RWPE1 (cell line): ENCODE results near the gene PIANP.

Experiments used
- CTCF ChIA-PET: fragments of 350-600 bp; sonication (Branson Sonifier 250); formaldehyde crosslinking; extraction: SDS; loops from one replicate; lab custom pipeline; 2021; lab: Yijun Ruan, JAX
- POLR2A ChIA-PET: fragments of 400-600 bp; formaldehyde crosslinking; extraction: SDS; loops from one replicate; lab custom pipeline; 2020; ENCODE audit warnings: antibody characterized with exemption; ENCODE audit not compliant: low non-redundant PET; lab: Yijun Ruan, JAX
- DNase-seq: peaks from one replicate; pipeline ENCODE4 v3.0.0; 2012; ENCODE audit warnings: low spot score
- H3K27ac ChIP-seq: fragments of 450-650 bp; 2 replicates; pipeline ENCODE4 v1.5.1; 2017
- CTCF ChIP-seq: fragments of 450-650 bp; conservative IDR thresholded peaks from 2 replicates; pipeline ENCODE4 v1.5.1; 2017; ENCODE audit warnings: low read depth, mild to moderate bottlenecking

Gene PIANP

DNA sequence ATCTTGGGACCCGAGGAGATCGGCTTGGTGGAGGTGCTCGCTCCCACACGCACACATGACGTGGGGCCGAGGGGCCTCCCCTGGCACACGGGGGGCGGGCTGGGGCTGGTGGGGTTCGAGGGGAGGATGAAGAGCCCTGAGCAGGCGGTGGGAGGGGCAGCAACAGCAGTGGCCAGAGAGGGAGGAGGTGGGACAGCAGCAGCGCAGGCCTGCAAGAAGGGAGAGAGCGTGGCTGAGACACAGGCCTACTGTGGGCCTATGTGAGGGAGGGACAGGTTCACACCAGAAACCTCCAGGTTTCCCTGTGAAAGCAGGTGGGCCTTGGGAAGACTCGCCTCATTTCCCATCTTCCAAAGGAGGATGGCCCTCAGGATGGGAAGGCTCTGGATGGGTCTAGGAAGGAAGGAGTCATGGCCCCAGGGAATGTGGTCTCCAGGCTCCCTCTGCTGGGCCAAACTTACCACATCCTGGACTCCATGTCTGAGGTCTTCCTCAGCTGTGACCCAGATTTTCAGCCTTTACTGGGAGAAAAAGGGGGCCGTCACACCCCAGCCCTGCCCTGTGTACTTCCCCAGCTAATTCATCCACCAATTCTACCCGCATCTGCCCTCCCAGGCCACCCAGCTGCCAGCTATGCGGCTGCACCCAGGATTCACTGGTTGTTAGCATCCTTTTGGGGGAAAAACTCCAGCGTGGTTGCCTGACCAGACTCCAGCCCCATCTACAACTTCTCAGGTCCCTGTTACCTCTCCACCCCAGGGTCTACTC lies 2.8 kb downstream of the PIANP start:
- TF ChIP-seq CTCF = no peak; the same call in 1 of the 2 replicates
- POLR2A ChIA-PET = no interaction called here
- CTCF ChIA-PET = interaction anchor here (0.6 to 1.6 kb wide), 4 partner anchors 80 to 399 kb away, joined by 3 to 9 read pairs (median 5); no protein-coding TSS in a partner anchor
- H3K27ac ChIP-seq = no peak overlapping the region
- DNase-seq = peak; percentile 57

DNA sequence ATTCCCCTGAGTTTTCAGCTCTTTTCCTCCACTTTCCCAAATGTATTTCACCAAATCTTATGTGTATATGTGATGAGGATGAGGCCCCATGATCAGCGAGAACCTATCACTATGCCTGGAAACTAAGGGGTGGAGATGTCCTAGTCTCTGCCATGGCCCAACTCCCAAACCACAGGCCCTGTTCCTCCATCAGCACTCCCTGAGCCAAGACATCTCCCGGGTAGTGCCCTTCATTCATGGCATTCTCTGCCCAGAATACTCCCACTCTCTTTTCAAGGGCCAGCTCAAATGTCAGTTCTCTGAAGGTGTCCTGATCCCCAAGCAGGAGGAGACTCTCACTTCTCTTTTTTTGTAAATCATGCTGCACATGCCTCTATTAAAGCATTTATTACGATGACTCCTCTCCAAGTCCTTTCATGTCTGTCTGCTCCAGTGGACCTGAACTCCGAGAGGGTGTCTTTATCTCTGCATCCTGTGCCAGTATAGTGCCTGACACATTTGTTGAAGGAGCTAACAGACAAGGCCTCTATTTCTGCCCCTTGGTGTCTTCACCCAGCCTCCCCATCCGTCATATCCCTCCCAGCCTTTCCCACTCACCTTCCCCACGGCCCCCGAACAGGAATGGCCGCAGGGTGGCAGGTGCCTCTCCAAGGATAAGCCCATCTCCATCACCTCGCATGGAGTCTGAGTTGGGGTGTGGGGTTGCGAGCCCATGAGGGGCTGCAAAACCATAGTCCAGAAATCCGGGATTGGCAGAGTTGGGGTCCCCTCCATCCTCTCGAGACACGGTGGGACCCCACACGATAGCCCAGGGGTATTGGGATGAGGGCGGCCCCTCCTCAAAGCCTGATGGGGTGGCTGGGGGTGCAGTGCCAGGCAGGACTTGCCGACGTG lies 3.7 kb downstream of the PIANP start:
- no peak overlapping the region for H3K27ac ChIP-seq
- no peak for DNase-seq
- POLR2A ChIA-PET = interaction anchor here (0.6 kb wide), 2 partner anchors 99 to 155 kb away, joined by 3 read pairs; no protein-coding TSS in a partner anchor
- CTCF ChIA-PET = interaction anchor here (0.5 kb wide), 1 partner anchor 15 kb away, joined by 3 read pairs; no protein-coding TSS in a partner anchor
- no peak for TF ChIP-seq CTCF

DNA sequence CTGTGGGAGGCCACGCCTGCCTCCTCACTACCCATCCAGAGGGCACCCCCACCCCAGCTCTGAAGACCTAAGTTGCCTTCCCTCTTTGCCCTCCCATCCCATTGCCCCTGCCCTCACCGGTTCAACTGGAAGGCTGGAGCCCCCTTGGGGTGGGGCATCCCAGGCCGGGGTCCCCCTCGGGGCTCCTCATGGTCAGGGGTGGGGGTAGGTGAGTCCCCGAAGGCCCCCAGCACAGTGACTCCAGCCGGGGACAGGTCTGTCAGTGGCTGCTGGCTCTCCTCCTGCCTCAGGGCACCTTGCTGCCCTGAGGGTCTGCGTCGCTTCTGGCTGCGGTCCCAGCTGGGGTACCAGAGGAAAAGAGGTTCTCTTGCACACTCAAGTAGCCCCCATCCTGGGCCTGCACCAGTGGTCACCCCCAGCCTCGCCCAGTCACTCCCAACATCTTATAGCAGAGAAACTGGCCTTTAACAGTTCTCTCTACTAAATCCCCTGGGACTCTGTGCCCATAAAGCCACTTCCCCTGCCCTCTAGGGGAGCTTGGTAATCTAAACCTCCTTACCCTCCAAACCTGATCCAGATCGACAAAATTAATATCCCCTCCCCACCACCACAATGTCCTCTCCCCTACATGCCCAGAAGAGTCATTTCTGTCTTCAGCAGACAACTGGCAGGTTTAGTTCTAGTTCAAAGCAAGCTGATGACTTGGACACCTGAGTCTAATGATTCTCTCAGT lies 5.1 kb downstream of the PIANP start:
- ChIA-PET CTCF (interaction anchor here (0.5 to 1.0 kb wide), 2 partner anchors 28 to 128 kb away, joined by 3 to 5 read pairs; no protein-coding TSS in a partner anchor), POLR2A (no interaction called here)
- TF ChIP-seq CTCF = no peak
- DNase-seq = no peak
- no peak overlapping the region for H3K27ac ChIP-seq

GRCh38 chr12:6694701-6695100 lies 5.9 kb downstream of the PIANP start:
- no peak overlapping the region for H3K27ac ChIP-seq
- TF ChIP-seq CTCF = no peak
- POLR2A ChIA-PET = no interaction called here
- DNase-seq = no peak
- CTCF ChIA-PET = no interaction called here

DNA sequence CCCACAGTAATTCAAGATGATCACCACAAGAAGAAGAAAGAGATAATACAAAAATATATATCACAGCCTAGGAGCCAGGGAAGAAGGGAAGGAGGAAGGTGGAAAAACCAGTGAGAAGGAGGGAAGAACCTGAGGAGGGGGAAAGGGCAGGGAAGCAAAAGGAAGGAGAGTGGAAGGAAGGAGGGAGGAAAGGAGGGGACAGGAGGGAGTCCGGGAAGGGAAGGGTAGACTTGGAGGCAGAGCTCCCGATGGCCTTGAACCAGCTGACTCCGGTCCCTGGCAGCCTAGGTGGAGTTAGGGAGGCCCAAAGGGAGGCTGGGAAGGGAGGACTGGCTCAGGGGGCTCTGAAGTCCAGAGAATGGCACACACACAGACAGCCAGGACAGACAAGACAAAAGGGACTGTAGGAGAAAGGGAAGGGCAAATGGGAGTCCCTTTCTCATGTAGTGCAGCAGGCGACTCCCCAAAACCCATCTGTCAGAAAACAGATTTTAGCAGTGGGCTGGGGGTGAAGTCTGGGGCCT lies 6.7 kb downstream of the PIANP start:
- DNase-seq = no peak
- CTCF ChIA-PET = no interaction called here
- TF ChIP-seq CTCF = no peak
- no peak overlapping the region for H3K27ac ChIP-seq
- POLR2A ChIA-PET = no interaction called here
